ENCODE data around the gene TFIP11.

GRCh38 chr22:26525946-26526564 is 13.8 kb upstream of the TFIP11 start:
- no peak for TF ChIP-seq NR1H2 (CRISPR knock-in tag; IDR thresholded peaks at IDR 0.05)
- TF ChIP-seq ZNF138 (CRISPR knock-in tag; conservative IDR thresholded peaks at IDR 0.05) = no peak
- TF ChIP-seq ZNF416 (CRISPR knock-in tag; IDR thresholded peaks at IDR 0.05) = no peak
- no peak for TF ChIP-seq CTCF (IDR thresholded peaks at IDR 0.05)
- no peak for TF ChIP-seq FOXK1 (CRISPR knock-in tag; IDR thresholded peaks at IDR 0.05)
- no peak for TF ChIP-seq NFYB (CRISPR knock-in tag; conservative IDR thresholded peaks at IDR 0.05; ENCODE audit: low read depth)
- no peak for TF ChIP-seq E2F1 (CRISPR knock-in tag; IDR thresholded peaks at IDR 0.05)
- TF ChIP-seq USF2 (CRISPR knock-in tag; IDR thresholded peaks at IDR 0.05) = no peak
- TF ChIP-seq MYBL2 (CRISPR knock-in tag; IDR thresholded peaks at IDR 0.05) = no peak
- no peak for TF ChIP-seq JUN (CRISPR knock-in tag; IDR thresholded peaks at IDR 0.05)
- no peak for TF ChIP-seq KAT7 (CRISPR knock-in tag; IDR thresholded peaks at IDR 0.05; ENCODE audit: borderline replicate concordance)
- TF ChIP-seq FOXP1 (CRISPR knock-in tag; IDR thresholded peaks at IDR 0.05; ENCODE audit: borderline replicate concordance) = no peak
- TF ChIP-seq SP1 (CRISPR knock-in tag; conservative IDR thresholded peaks at IDR 0.05) = no peak
